BLaER1 (cell line): ENCODE data around the gene SLCO3A1.
"Not testable (repeated sequence)": the region's sequence is repeated elsewhere in the genome, so short reads cannot be mapped to it uniquely, and the experiment has no call there.

Experiments
- H3K27ac ChIP-seq: shearing (Covaris generic); formaldehyde crosslinking; 2 replicates; pipeline ENCODE4 v1.8.1; 2022
- H3K27me3 ChIP-seq: shearing (Covaris generic); formaldehyde crosslinking; 2 replicates; pipeline ENCODE4 v1.8.1; 2022
- H3K36me3 ChIP-seq: shearing (Covaris generic); formaldehyde crosslinking; 2 replicates; pipeline ENCODE4 v1.8.1; 2022
- H3K4me1 ChIP-seq: shearing (Covaris generic); formaldehyde crosslinking; 2 replicates; pipeline ENCODE4 v1.8.1; 2022
- H3K4me2 ChIP-seq: shearing (Covaris generic); formaldehyde crosslinking; 2 replicates; pipeline ENCODE4 v1.8.1; 2022
- H3K4me3 ChIP-seq: shearing (Covaris generic); formaldehyde crosslinking; 2 replicates; pipeline ENCODE4 v1.8.1; 2022
- H3K9ac ChIP-seq: shearing (Covaris generic); formaldehyde crosslinking; 2 replicates; pipeline ENCODE4 v1.8.1; 2022
- H3K9me3 ChIP-seq: shearing (Covaris generic); formaldehyde crosslinking; 2 replicates; pipeline ENCODE4 v1.8.1; 2022
- H4K20me1 ChIP-seq: shearing (Covaris generic); formaldehyde crosslinking; 2 replicates; pipeline ENCODE4 v1.8.1; 2022
- Cebpa-rat ChIP-seq: shearing (Covaris generic); IDR thresholded peaks from 2 replicates; pipeline ENCODE4 v1.8.1; 2022

The SLCO3A1 gene

GRCh38 chr15:92187975-92188374 lies 334.5 kb downstream of the SLCO3A1 start:
- no peak overlapping the region for H3K27ac ChIP-seq
- TF ChIP-seq Cebpa-rat = no peak
- H3K4me2 ChIP-seq = no peak overlapping the region
- no peaks in the 10 kb centered on the region for H3K9me3 ChIP-seq
- H3K4me1 ChIP-seq = peaks cover 5% of the 10 kb centered on the region; the same call in 1 of the 2 replicates
- no peaks in the 10 kb centered on the region for H3K36me3 ChIP-seq
- H3K9ac ChIP-seq = no peak overlapping the region
- no peaks in the 10 kb centered on the region for H4K20me1 ChIP-seq
- no peaks in the 10 kb centered on the region for H3K27me3 ChIP-seq
- no peak overlapping the region for H3K4me3 ChIP-seq

GRCh38 chr15:92189166-92189565 lies 335.7 kb downstream of the SLCO3A1 start:
- peaks cover under 1% of the 10 kb centered on the region; the same call in 1 of the 2 replicates for H3K4me1 ChIP-seq
- no peaks in the 10 kb centered on the region for H3K27me3 ChIP-seq
- no peaks in the 10 kb centered on the region for H3K36me3 ChIP-seq

DNA sequence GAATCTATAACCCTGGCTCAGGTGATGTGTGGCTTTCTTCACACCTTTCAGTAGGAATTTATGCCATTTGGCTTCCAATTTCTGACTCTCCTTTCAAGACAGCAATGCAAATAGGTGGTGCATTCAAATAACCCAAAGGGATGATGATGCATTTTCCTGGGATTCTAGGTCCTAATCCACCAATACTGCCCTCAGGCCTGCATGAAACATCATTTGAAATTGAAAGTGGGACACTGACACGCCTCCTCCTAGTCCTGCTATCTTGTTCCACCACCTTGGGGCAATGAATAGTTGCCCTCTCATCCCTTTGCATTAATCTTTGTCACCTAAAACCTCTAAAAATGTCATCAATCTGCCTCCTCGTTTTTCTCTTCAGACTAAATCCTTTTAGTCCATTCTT lies 341.7 kb downstream of the SLCO3A1 start:
- no peak overlapping the region for H3K4me3 ChIP-seq
- no peaks in the 10 kb centered on the region for H3K27me3 ChIP-seq
- no peak for TF ChIP-seq Cebpa-rat
- H3K4me1 ChIP-seq = no peaks in the 10 kb centered on the region
- no peaks in the 10 kb centered on the region for H3K36me3 ChIP-seq
- H4K20me1 ChIP-seq = no peaks in the 10 kb centered on the region
- no peak overlapping the region for H3K4me2 ChIP-seq
- H3K9me3 ChIP-seq = no peaks in the 10 kb centered on the region
- no peak overlapping the region for H3K27ac ChIP-seq
- H3K9ac ChIP-seq = no peak overlapping the region

More at GRCh38 chr15:92189166-92189565, 335.7 kb downstream of the SLCO3A1 start:
- H3K4me2 ChIP-seq = no peak overlapping the region
- H3K9ac ChIP-seq = no peak overlapping the region
- no peak for TF ChIP-seq Cebpa-rat
- no peaks in the 10 kb centered on the region for H4K20me1 ChIP-seq
- no peak overlapping the region for H3K4me3 ChIP-seq
- H3K27ac ChIP-seq = no peak overlapping the region
- no peaks in the 10 kb centered on the region for H3K9me3 ChIP-seq

GRCh38 chr15:92196342-92196741 lies 342.8 kb downstream of the SLCO3A1 start:
- H3K27me3 ChIP-seq = no peaks in the 10 kb centered on the region
- no peak overlapping the region for H3K4me3 ChIP-seq
- H3K4me1 ChIP-seq = no peaks in the 10 kb centered on the region
- no peaks in the 10 kb centered on the region for H3K9me3 ChIP-seq
- H4K20me1 ChIP-seq = no peaks in the 10 kb centered on the region
- no peaks in the 10 kb centered on the region for H3K36me3 ChIP-seq
- no peak overlapping the region for H3K9ac ChIP-seq
- H3K27ac ChIP-seq = no peak overlapping the region
- TF ChIP-seq Cebpa-rat = no peak
- H3K4me2 ChIP-seq = no peak overlapping the region

- no peak for TF ChIP-seq Cebpa-rat
- no peaks in the 10 kb centered on the region for H3K4me1 ChIP-seq
- H3K4me3 ChIP-seq = no peak overlapping the region
- no peaks in the 10 kb centered on the region for H3K36me3 ChIP-seq
- no peaks in the 10 kb centered on the region for H3K9me3 ChIP-seq
- H3K27me3 ChIP-seq = no peaks in the 10 kb centered on the region
- H3K9ac ChIP-seq = no peak overlapping the region
- no peak overlapping the region for H3K4me2 ChIP-seq
- H3K27ac ChIP-seq = no peak overlapping the region
- no peaks in the 10 kb centered on the region for H4K20me1 ChIP-seq
Measured at GRCh38 chr15:92197746-92198145, 344.2 kb downstream of the SLCO3A1 start.

DNA sequence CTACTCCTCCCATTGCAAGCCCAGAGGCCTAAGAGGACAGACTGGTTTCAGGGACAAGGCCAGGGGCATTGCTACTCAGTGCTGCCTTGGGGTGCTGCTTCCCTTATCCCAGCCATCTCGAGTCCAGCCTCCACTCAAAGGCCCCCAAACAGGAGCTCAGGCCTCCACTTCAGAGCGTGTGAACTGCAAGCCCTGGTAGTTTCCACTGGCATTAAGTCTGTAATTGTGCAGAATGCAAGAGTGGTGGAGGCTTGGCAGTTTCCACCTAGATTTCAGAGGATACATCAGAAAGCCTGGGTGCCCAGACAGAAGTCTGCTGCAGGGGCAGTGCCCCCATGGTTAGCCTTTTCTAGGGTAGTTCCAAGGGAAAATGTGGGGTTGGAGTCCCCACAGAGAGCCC lies 347.4 kb downstream of the SLCO3A1 start:
- H3K27me3 ChIP-seq = no peaks in the 10 kb centered on the region
- H4K20me1 ChIP-seq = no peaks in the 10 kb centered on the region
- no peak for TF ChIP-seq Cebpa-rat
- H3K4me3 ChIP-seq = no peak overlapping the region
- peaks cover 4% of the 10 kb centered on the region; the same call in 1 of the 2 replicates for H3K9me3 ChIP-seq
- no peaks in the 10 kb centered on the region for H3K4me1 ChIP-seq
- no peak overlapping the region for H3K9ac ChIP-seq
- H3K4me2 ChIP-seq = no peak overlapping the region
- H3K36me3 ChIP-seq = no peaks in the 10 kb centered on the region
- H3K27ac ChIP-seq = no peak overlapping the region

DNA sequence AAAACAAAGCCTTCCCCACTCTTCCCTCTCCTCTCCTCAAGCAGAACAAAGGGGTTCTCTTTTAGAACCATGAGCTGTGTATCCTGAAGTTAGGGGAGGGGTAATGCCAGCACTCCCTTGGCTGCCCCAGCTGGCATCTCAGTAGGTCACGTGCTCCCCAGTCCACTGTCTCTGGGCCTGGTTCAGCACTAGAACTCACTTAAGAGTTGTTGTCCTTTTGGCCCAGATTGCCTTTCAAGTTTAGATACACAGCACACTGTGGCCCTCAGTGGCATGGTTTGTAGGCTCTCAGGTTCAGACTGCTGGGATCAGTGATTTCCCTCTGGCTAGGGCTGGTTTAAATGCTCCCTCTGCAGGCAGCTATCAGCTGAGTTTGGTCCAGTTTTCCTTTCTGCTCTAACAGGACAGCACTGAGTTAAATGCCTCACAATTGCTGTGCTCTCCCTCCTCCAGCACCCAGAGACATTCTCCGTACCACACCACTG lies 351.8 kb downstream of the SLCO3A1 start:
- H3K9ac ChIP-seq = no peak overlapping the region
- no peak overlapping the region for H3K27ac ChIP-seq
- H3K9me3 ChIP-seq = peaks cover 16% of the 10 kb centered on the region
- H3K4me2 ChIP-seq = no peak overlapping the region
- H3K27me3 ChIP-seq = no peaks in the 10 kb centered on the region
- H3K4me1 ChIP-seq = no peaks in the 10 kb centered on the region
- TF ChIP-seq Cebpa-rat = no peak
- no peaks in the 10 kb centered on the region for H3K36me3 ChIP-seq
- H4K20me1 ChIP-seq = no peaks in the 10 kb centered on the region
- no peak overlapping the region for H3K4me3 ChIP-seq

DNA sequence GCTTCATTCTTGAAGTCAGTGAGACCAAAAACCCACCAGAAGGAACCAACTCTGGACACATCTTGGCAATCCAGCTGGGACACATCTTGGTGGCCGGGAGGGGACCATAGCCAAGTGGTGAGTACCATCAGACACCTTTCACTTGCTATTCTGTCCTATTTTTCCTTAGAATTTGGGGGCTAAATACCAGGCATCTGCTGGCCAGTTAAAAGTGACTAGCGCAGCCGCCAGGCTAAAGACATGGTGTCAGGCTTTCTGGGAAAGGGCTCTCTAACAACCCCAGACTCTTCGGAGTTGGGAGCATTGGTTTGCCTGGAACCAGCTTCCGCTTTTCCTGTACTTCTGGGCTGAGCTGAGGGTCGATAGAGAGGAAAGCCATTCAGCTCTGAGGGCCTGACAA lies 354.1 kb downstream of the SLCO3A1 start:
- H3K4me3 ChIP-seq, H4K20me1 ChIP-seq, H3K27ac ChIP-seq, H3K4me1 ChIP-seq, H3K27me3 ChIP-seq, H3K4me2 ChIP-seq, H3K36me3 ChIP-seq, H3K9ac ChIP-seq: not testable (repeated sequence)
- peaks cover 20% of the 10 kb centered on the region for H3K9me3 ChIP-seq
